Hepatocyte (in vitro differentiated cells): Measurements from ENCODE around the gene PRPF38B.

ENCODE experiments used
- CTCF ChIP-seq: fragments of 200-600 bp; sonication (generic); IDR thresholded peaks from 2 replicates; pipeline ENCODE4 v1.5.1; 2016; ENCODE audit warnings: antibody characterized with exemption, mild to moderate bottlenecking; ENCODE audit not compliant: poor library complexity
- EZH2 ChIP-seq: fragments of 200-600 bp; sonication (generic); IDR thresholded peaks from 2 replicates; pipeline ENCODE4 v1.6.1; 2016; ENCODE audit warnings: antibody characterized with exemption, mild to moderate bottlenecking, borderline replicate concordance
- EZH2phosphoT487 ChIP-seq: fragments of 200-600 bp; sonication (generic); IDR thresholded peaks from one replicate; pipeline ENCODE4 v1.6.1; 2018; ENCODE audit warnings: antibody characterized with exemption, mild to moderate bottlenecking, low read depth, moderate library complexity; ENCODE audit not compliant: unreplicated experiment, severe bottlenecking

DNA sequence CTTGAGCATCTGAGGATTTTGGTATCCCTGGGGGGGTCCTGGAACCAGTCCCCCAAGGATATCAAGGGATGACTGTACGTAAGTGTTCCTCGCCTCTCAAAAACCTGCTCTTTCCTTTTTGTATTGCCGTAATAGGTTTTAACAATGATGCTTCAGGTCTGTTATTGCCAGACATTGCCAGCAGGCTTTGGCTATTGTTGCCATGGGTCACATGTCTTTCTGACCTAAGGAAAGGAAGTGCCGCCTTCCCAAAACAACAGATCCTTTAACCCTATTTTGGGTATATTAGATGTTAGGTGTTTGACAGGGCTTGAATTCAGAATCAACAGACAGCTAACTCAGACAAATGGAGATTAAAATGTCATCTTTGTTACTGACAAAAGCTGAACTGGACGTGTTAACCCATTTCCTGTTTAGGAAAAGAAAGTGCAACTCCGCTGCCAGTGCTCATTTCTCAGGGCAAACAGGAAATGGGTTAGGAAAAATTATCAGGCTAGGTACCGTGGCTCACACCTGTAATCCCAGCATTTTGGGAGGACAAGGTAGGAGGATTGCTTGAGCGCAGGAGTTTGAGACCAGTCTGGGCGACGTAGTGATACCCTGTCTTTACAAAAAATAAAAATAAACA is 12.4 kb upstream of the PRPF38B start:
- TF ChIP-seq CTCF, result no peak
- TF ChIP-seq EZH2, result no peak
- no peak for TF ChIP-seq EZH2phosphoT487
